Measurements from ENCODE around the gene LRRC37A3.

DNA sequence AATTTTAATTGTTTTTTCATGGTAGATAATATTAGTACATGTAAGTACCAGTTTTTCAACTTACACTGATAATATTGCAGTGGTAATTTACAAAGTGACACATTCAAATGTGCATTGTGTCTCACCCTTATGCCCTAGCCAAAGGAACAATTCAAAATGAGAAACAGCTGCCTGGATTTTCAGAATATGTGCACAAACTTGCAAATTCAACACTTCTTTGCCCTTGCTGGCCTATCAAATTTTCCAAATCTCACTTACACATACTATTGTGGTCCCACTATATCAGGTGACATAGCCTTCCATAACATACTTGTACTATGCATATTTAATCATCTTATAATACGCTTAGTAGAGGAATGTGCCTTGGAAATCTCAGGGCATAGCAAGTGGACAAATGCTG lies 32.6 kb upstream of the LRRC37A3 start:
- TF ChIP-seq TAF1 (IDR thresholded peaks at IDR 0.05; ENCODE audit: borderline replicate concordance, low read depth, low read length) (no peak), RAD21 (IDR thresholded peaks at IDR 0.05; ENCODE audit: low read length) (no peak), YY1 (IDR thresholded peaks at IDR 0.05; ENCODE audit: low read depth) (no peak), ZBTB33 (IDR thresholded peaks at IDR 0.05; ENCODE audit: borderline replicate concordance, low read depth) (no peak), MAX (IDR thresholded peaks at IDR 0.05; ENCODE audit: low read depth) (no peak), EZH2phosphoT487 (IDR thresholded peaks at IDR 0.05; ENCODE audit: borderline replicate concordance, low read depth) (no peak), NRF1 (IDR thresholded peaks at IDR 0.05; ENCODE audit: low read depth, low read length) (no peak), NFIC (IDR thresholded peaks at IDR 0.05; ENCODE audit: borderline replicate concordance) (no peak), POLR2AphosphoS5 (IDR thresholded peaks at IDR 0.05; ENCODE audit: low read depth, low read length) (no peak), JUND (IDR thresholded peaks at IDR 0.05) (no peak), TCF12 (IDR thresholded peaks at IDR 0.05) (no peak)
- TF ChIP-seq, protein P1, sequence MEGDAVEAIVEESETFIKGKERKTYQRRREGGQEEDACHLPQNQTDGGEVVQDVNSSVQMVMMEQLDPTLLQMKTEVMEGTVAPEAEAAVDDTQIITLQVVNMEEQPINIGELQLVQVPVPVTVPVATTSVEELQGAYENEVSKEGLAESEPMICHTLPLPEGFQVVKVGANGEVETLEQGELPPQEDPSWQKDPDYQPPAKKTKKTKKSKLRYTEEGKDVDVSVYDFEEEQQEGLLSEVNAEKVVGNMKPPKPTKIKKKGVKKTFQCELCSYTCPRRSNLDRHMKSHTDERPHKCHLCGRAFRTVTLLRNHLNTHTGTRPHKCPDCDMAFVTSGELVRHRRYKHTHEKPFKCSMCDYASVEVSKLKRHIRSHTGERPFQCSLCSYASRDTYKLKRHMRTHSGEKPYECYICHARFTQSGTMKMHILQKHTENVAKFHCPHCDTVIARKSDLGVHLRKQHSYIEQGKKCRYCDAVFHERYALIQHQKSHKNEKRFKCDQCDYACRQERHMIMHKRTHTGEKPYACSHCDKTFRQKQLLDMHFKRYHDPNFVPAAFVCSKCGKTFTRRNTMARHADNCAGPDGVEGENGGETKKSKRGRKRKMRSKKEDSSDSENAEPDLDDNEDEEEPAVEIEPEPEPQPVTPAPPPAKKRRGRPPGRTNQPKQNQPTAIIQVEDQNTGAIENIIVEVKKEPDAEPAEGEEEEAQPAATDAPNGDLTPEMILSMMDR (IDR thresholded peaks at IDR 0.05) = no peak
- TF ChIP-seq, protein P2, sequence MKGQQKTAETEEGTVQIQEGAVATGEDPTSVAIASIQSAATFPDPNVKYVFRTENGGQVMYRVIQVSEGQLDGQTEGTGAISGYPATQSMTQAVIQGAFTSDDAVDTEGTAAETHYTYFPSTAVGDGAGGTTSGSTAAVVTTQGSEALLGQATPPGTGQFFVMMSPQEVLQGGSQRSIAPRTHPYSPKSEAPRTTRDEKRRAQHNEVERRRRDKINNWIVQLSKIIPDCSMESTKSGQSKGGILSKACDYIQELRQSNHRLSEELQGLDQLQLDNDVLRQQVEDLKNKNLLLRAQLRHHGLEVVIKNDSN (IDR thresholded peaks at IDR 0.05; ENCODE audit: borderline replicate concordance, low read depth) = no peak

Data from SK-N-SH (cell line).